Tibial artery (tissue), 4 donors: Measurements from ENCODE around the gene NTHL1.

Experiments used
- DNase-seq, 2 donors: peaks; one replicate each; pipeline ENCODE4 v3.0.0-alpha.2; 2019
- H3K27ac ChIP-seq, 2 donors: fragments of 200-600 bp; sonication (generic) in 1 of 2; 1 replicate in 1 of 2; 2 replicates in 1 of 2; pipeline ENCODE4 v1.5.1; 2018 to 2019; ENCODE audit warnings: mild to moderate bottlenecking in 1 of 2
- H3K27me3 ChIP-seq, 2 donors: fragments of 200-600 bp; sonication (generic) in 1 of 2; one replicate each; pipeline versions ENCODE4 v1.5.1 to v1.6.0; 2016 to 2019
- H3K36me3 ChIP-seq, 3 donors: fragments of 200-600 bp; sonication (generic) in 2 of 3; one replicate each; pipeline ENCODE4 v1.5.1; 2016 to 2019; ENCODE audit warnings: mild to moderate bottlenecking in 2 of 3
- H3K4me1 ChIP-seq, 4 donors: fragments of 200-600 bp; sonication (generic) in 2 of 4; 1 replicate in 3 of 4; 2 replicates in 1 of 4; pipeline ENCODE4 v1.5.1; 2016 to 2019
- H3K4me3 ChIP-seq, 2 donors: fragments of 200-600 bp; sonication (generic) in 1 of 2; 1 replicate in 1 of 2; 2 replicates in 1 of 2; pipeline ENCODE4 v1.5.1; 2018 to 2019; ENCODE audit warnings: mild to moderate bottlenecking in 2 of 2
- H3K9me3 ChIP-seq, 3 donors: fragments of 200-600 bp; sonication (generic) in 1 of 3; one replicate each; pipeline ENCODE4 v1.5.1; 2016 to 2019
- CTCF ChIP-seq, 2 experiments: fragments of 200-600 bp in 1 of 2; fragments of 450-650 bp in 1 of 2; IDR thresholded peaks; one replicate each; pipeline ENCODE4 v1.5.1; 2017 to 2019; ENCODE audit warnings: antibody characterized with exemption in 2 of 2, mild to moderate bottlenecking in 1 of 2, moderate library complexity in 1 of 2
- intact Hi-C: fragments of 100-400 bp; cut with DNase I; formaldehyde crosslinking; loops from one replicate; pipeline ENCODE4 v1.15.0; 2023; ENCODE audit warnings: low total_unique reads

The NTHL1 gene

GRCh38 chr16:2030036-2030435 is 17.6 kb downstream of the NTHL1 start:
- no peak for DNase-seq
- H3K4me3 ChIP-seq = no peak overlapping the region
- no peak for TF ChIP-seq CTCF (IDR thresholded peaks at IDR 0.05)
- no peaks in the 10 kb centered on the region for H3K9me3 ChIP-seq
- peaks cover 3 to 91% (median 64%) of the 10 kb centered on the region in 4 donors for H3K4me1 ChIP-seq
- peaks cover 0 to 13% (median 0%) of the 10 kb centered on the region in 3 donors for H3K36me3 ChIP-seq
- H3K27ac ChIP-seq = peak overlapping the region; percentile 26 to 98
- intact Hi-C loops = no loop called here
- H3K27me3 ChIP-seq = no peaks in the 10 kb centered on the region

GRCh38 chr16:2029350-2029749 is 18.3 kb downstream of the NTHL1 start:
- Histone ChIP-seq H3K27me3 (no peaks in the 10 kb centered on the region), H3K4me1 (peaks cover 0 to 85% (median 59%) of the 10 kb centered on the region in 4 donors), H3K36me3 (peaks cover 0 to 13% (median 0%) of the 10 kb centered on the region in 3 donors), H3K4me3 (peak overlapping the region in 1 of 2 donors; percentile 62), H3K9me3 (no peaks in the 10 kb centered on the region), H3K27ac (peak overlapping the region in 1 of 2 donors; percentile 98)
- DNase-seq = no peak
- intact Hi-C loops = no loop called here
- TF ChIP-seq CTCF (IDR thresholded peaks at IDR 0.05) = no peak

GRCh38 chr16:2028620-2029220 is 18.9 kb downstream of the NTHL1 start:
- Histone ChIP-seq H3K27ac (peak overlapping the region in 1 of 2 donors; percentile 98), H3K9me3 (no peaks in the 10 kb centered on the region), H3K4me3 (peak overlapping the region; percentile 62 to 72), H3K27me3 (no peaks in the 10 kb centered on the region), H3K36me3 (peaks cover 0 to 13% (median 0%) of the 10 kb centered on the region in 3 donors), H3K4me1 (peaks cover 0 to 82% (median 57%) of the 10 kb centered on the region in 4 donors)
- no peak for DNase-seq
- intact Hi-C loops = no loop called here
- no peak for TF ChIP-seq CTCF (IDR thresholded peaks at IDR 0.05)

- Histone ChIP-seq H3K4me1 (peaks cover 0 to 82% (median 57%) of the 10 kb centered on the region in 4 donors), H3K27ac (peak overlapping the region; percentile 77 to 98), H3K27me3 (no peaks in the 10 kb centered on the region), H3K9me3 (no peaks in the 10 kb centered on the region), H3K36me3 (peaks cover 0 to 13% (median 0%) of the 10 kb centered on the region in 3 donors), H3K4me3 (peak overlapping the region; percentile 62 to 72)
- no peak for DNase-seq
- TF ChIP-seq CTCF (IDR thresholded peaks at IDR 0.05) = no peak
- intact Hi-C loops = no loop called here
Observed at GRCh38 chr16:2028146-2028545, 19.5 kb downstream of the NTHL1 start.

- Histone ChIP-seq H3K27ac (peak overlapping the region; percentile 77 to 98), H3K4me3 (peak overlapping the region; percentile 62 to 72), H3K4me1 (peaks cover 0 to 82% (median 55%) of the 10 kb centered on the region in 4 donors), H3K36me3 (peaks cover 0 to 13% (median 0%) of the 10 kb centered on the region in 3 donors), H3K9me3 (no peaks in the 10 kb centered on the region), H3K27me3 (peaks cover 0 to 3% of the 10 kb centered on the region in 2 donors)
- DNase-seq = no peak
- TF ChIP-seq CTCF (IDR thresholded peaks at IDR 0.05) = no peak
- intact Hi-C loops = no loop called here
Observed at GRCh38 chr16:2027024-2028010, 20.3 kb downstream of the NTHL1 start.
